GM18507 (cell line): ENCODE results near the gene TBC1D2.
"Not testable (repeated sequence)": the region's sequence is repeated elsewhere in the genome, so short reads cannot be mapped to it uniquely, and the experiment has no call there.

Experiments used
- DNase-seq: peaks from one replicate; pipeline ENCODE4 v3.0.0; 2011; ENCODE audit warnings: low read depth; ENCODE audit not compliant: insufficient read length; ENCODE audit errors: extremely low spot score
- FAIRE-seq: peaks from 2 replicates; lab custom pipeline; 2011; peaks lifted over from hg19 to GRCh38; lab: Jason Lieb, UNC

Gene TBC1D2

DNA sequence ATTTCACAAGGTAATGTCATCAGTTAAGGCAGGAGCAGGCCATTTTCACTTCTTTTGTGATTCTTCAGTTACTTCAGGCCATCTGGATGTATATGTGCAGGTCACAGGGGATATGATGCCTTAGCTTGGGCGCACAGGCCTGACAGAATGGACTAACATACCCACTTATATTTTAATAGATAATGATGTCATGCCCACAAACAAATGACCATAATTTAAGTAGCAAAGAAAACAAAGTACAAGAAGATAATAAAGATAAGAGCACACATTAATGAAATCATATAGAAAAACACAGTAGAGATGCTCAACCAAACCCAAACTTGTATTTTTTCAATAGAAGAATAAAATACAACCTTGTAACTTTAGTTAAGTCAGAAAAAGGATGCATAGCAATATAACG is 19.7 kb upstream of the TBC1D2 start:
- no peak for FAIRE-seq

GRCh38 chr9:98272083-98272482 is 16.6 kb upstream of the TBC1D2 start:
- DNase-seq (no peak), FAIRE-seq (no peak)

More for the DNA sequence above, 19.7 kb upstream of the TBC1D2 start:
- DNase-seq: no peak

DNA sequence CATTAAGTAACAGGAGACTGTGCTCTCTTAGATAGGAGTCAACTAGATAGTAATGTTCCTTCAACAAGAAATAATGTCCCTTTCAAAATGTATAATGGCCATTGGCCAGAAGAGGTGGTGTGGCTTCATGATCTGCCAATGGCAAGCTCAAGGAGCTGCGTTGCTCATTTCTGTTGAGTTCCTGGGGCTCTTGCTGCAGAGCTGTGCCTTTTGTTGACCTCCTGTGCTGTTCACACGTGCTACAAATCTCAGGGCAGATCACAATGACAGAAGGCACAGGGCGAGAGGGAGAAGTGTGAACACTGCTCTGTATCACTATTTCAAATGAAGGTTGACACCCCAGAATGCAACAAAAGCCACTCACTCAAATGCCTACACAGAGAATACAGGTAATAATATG is 16.0 kb upstream of the TBC1D2 start:
- DNase-seq (no peak), FAIRE-seq (no peak)

- DNase-seq, FAIRE-seq: not testable (repeated sequence)
Observed at GRCh38 chr9:98270284-98270683, 14.8 kb upstream of the TBC1D2 start.

DNA sequence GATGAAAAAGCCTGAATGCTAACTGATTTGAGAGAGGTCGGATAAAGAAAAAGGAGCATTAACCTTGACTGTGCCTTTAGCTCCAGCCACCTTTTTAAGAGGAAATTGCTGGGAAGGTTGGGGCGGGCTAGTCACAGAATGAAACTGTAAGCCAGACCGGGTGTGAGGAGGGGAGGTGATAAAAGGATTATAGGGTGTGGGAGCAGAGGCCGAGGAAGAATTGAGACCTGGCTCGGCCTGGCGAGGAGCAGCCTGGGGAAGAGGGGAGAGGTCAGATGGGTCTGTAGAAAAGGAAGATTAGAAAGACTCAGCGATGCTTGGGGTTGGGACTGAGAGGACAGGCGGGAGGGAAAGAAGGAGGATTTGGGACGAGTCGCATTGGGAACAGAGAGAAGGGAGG is 14.2 kb upstream of the TBC1D2 start:
- DNase-seq, FAIRE-seq: not testable (repeated sequence)

- FAIRE-seq, DNase-seq: not testable (repeated sequence)
Observed at GRCh38 chr9:98267556-98267955, 12.1 kb upstream of the TBC1D2 start.

DNA sequence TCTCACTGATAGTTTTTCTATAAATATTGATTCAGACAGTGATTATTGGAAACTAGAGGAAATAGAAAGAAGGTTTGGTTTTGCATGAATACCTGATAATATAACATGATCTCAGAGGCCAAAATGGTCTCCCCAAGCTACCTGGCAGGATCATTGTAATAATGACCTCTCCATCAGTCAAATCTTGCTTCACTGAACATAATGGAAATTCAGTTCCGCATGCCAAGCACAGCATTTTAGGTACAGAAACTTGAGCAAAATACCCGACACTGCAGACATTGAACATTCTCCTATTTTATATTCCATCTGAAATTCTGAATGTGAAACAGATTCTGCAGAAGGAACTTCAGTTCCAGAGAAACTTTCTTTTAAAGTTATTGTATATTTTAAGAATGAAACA is 9.1 kb upstream of the TBC1D2 start:
- DNase-seq: no peak
- no peak for FAIRE-seq

- DNase-seq: peak; percentile 51
- FAIRE-seq: peak; percentile 70
Observed at GRCh38 chr9:98263482-98264357, 8.3 kb upstream of the TBC1D2 start.

DNA sequence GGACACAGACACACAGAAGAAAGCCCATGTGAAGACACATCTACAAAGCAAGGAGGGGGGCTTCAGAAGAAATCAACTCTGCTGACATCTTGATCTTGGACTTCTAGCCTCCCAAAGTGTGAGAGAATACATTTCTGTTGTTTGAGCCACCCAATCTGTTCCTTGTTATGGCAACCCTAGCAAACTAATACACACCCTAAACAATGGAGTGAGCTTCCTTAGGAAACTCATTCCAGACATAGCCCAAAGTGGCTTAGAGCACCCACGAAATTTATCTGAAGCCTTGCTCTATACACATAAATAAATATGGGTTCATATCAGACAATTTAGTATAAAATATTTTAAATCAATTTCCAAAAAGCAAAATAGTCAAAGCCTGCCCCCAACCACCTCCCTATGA is 7.6 kb upstream of the TBC1D2 start:
- FAIRE-seq (no peak), DNase-seq (no peak)

GRCh38 chr9:98262056-98262455 is 6.6 kb upstream of the TBC1D2 start:
- DNase-seq (no peak), FAIRE-seq (no peak)

- FAIRE-seq (no peak), DNase-seq (no peak)
Observed at GRCh38 chr9:98260635-98261034, 5.2 kb upstream of the TBC1D2 start.

DNA sequence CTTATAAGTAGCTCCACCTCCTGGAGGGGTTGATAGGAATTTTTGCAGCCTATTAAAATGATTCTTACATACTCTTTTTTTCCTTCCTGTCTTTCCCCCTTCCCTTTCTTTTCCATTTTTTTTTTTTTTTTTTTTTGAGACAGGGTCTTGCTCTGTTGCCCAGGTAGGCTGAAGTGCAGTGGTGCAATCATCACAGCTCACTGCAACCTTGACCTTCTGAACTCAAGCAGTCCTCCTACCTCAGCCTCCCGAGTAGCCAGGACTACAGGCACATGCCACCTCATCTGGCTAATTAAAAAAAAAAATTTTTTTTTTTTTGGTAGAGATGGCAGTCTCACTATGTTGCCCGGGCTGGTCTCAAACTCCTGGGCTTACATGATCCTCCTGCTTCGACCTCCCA is 4.3 kb upstream of the TBC1D2 start:
- DNase-seq (no peak), FAIRE-seq (no peak)

GRCh38 chr9:98256756-98257155 is 1.3 kb upstream of the TBC1D2 start:
- FAIRE-seq: no peak
- DNase-seq: no peak

DNA sequence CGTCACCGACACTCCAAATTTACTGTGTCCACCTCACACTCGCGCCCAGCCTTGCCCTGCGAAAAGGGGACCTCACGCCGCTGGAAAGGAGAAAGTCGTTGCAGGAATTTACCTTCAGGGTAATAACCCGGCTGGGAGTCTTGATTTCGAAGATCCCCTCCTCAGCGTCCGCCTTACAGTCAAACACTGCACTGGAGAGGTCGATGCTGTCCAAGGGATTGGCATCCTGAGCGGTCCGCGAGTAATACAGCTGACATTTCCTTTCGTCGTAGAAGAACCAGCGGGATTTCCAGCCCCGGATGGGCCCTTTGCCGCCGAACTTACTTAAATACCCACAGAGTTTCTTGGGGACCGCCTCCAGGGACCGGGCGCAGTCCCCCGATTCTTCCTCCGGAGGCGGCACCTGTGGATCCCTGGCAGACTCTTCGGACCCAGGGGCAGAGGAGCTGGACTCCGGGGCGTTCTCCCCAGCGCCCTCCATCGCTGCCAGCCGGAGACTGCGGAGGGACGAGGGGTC is 330 bp downstream of the TBC1D2 start:
- DNase-seq: no peak
- FAIRE-seq: no peak

DNA sequence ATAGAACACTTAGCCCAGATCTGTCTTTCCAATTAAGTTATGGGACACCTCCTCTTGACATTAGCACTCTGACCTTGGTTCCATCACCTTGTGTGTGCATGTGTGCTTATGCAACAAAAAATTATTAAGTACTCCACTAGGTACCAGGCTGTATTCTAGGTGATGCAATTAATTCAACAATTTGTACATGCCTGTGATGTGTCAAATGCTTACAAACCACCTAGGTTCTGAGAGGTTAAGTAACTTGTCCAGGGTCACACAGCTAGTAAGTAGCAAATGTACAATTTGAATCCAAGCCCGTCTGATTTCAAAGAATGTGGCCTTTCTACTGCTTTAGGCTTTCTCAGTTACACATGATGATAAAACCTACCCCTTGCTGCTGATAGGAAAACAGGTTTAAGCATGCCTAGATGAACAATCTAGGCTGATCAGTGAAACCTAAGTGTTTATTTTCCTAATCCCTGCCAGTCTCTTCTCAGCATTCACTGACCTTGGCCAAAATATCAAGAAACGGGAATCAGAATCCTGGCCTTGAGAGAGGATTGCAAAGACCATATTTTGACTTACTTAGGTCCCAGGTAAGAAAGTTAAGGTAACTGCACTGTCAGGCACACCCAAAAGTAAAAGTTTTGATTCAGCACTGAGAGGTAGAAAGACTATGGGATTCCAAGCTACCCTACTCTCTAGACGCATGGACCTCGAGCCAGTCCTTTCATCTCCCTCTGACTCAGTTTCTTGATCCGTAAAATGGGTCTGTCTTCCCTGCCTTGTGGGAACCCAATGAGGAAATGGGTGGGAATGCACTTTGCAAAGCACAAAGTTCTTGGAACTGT is 1.0 kb downstream of the TBC1D2 start:
- FAIRE-seq (no peak), DNase-seq (no peak)

DNA sequence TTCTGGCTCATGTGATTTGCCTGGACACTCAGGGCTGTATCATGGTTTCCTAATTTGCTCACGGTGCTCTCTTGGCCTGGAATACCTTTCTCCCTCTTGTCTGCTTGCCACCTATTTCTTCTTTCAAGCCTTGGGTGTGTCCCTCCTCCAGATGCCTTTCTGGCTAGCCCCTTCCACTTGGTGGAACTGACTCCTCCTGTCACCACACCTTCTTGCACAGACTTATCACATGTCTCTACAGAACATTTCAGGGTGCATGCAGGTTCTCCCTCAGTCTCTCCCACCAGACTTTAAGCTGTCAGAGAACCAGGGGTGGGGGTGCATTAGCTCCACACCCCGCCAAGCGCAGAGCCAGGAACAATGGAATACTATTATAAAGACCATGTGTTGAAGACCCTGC is 1.9 kb downstream of the TBC1D2 start:
- no peak for FAIRE-seq
- no peak for DNase-seq

GRCh38 chr9:98251551-98251950 is 3.9 kb downstream of the TBC1D2 start:
- FAIRE-seq (no peak), DNase-seq (no peak)

- FAIRE-seq: no peak
- DNase-seq: no peak
Observed at GRCh38 chr9:98249771-98250170, 5.7 kb downstream of the TBC1D2 start.

DNA sequence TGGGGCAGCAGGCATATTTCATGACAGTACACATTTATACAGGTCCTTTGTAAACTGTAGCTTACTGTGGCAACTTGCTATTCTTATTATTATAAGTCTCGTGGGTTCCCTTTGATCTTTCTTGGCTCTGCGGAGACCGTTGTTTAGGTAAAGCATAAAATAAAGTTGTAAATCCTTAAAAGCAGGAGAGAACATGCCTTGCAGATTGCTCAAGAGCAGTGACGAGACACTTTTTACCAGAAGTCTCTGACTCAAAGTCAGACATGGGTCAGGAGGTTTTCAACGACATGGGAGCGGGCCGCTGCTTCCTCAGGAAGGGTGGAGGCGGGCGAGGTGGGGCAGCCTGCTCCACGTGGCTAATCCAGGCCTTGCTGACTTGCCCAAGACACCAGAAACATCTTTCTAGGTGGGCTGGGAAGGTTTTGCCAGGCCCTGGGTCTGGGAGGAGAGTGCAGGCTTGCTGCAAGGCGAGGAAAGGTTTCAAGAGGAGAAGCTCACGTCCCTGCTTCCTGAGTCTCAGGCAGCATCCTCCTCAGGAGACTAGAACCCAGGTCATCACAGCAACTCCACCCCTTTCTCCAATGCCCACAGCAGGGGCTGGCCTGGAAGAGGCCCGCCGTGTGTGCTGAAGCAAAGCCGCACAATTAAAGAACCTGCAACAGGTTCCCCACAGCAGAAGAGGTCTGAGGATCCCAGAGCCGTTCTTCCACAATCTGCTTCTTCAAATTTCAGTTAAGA is 6.5 kb downstream of the TBC1D2 start:
- FAIRE-seq (no peak), DNase-seq (no peak)
